HG02571 (cell line): Measurements from ENCODE around the gene SAP25.
A peak's percentile ranks its signal among the peaks of the same experiment; 100 is the strongest.

ENCODE experiments used
- ATAC-seq: cut with Tn5 transposase; IDR thresholded peaks from one replicate; pipeline ENCODE4 v1.9.1; 2021; ENCODE audit warnings: mild to moderate bottlenecking, moderate library complexity; ENCODE audit not compliant: unreplicated experiment

Gene SAP25

GRCh38 chr7:100573691-100574361, at the start of gene SAP25:
TSS of gene SAP25 (minus strand) at chr7:100573900. CDS start at chr7:100573742, 158 bp downstream.
- ATAC-seq: no peak

- ATAC-seq: no peak
Measured at GRCh38 chr7:100621554-100621953, 47.9 kb upstream of the SAP25 start.

GRCh38 chr7:100620804-100621203, 47.1 kb upstream of the SAP25 start:
- ATAC-seq: no peak

GRCh38 chr7:100620239-100620638, 46.5 kb upstream of the SAP25 start:
- no peak for ATAC-seq

- ATAC-seq: no peak
Measured at GRCh38 chr7:100614308-100614861, 40.7 kb upstream of the SAP25 start.

- ATAC-seq: no peak
Measured at GRCh38 chr7:100613412-100614175, 39.9 kb upstream of the SAP25 start.

- no peak for ATAC-seq
Measured at GRCh38 chr7:100612730-100613390, 39.2 kb upstream of the SAP25 start.

GRCh38 chr7:100611983-100612729, 38.5 kb upstream of the SAP25 start, which contains the start of gene MOSPD3:
TSS of gene MOSPD3 (plus strand) at chr7:100612540. CDS start at chr7:100612792, 252 bp downstream.
- peak; percentile 94 for ATAC-seq

- ATAC-seq: no peak
Measured at GRCh38 chr7:100609958-100610357, 36.3 kb upstream of the SAP25 start.

GRCh38 chr7:100607111-100607510, 33.4 kb upstream of the SAP25 start:
- no peak for ATAC-seq

- ATAC-seq: no peak
Measured at GRCh38 chr7:100606313-100606712, 32.6 kb upstream of the SAP25 start.

GRCh38 chr7:100604976-100605911, 31.5 kb upstream of the SAP25 start:
- no peak for ATAC-seq

GRCh38 chr7:100604028-100604975, 30.6 kb upstream of the SAP25 start:
- ATAC-seq: no peak

- ATAC-seq: no peak
Measured at GRCh38 chr7:100603726-100604027, 30.0 kb upstream of the SAP25 start.

GRCh38 chr7:100602889-100603725, 29.4 kb upstream of the SAP25 start:
- ATAC-seq: no peak

GRCh38 chr7:100600730-100601038, 27.0 kb upstream of the SAP25 start:
- no peak for ATAC-seq

GRCh38 chr7:100599911-100600729, 26.4 kb upstream of the SAP25 start:
- ATAC-seq: no peak
